Activated CD8-positive, alpha-beta memory T cell treated with anti-CD3 and anti-CD28 coated beads, Interleukin-2, amount 50 U/mL, for 1 hour (primary cell): Measurements from ENCODE around the gene KRT86.

Experiments used
- DNase-seq: peaks from one replicate; pipeline ENCODE4 v3.0.0-alpha.2; 2020; ENCODE audit errors: extremely low read depth

Gene KRT86

DNA sequence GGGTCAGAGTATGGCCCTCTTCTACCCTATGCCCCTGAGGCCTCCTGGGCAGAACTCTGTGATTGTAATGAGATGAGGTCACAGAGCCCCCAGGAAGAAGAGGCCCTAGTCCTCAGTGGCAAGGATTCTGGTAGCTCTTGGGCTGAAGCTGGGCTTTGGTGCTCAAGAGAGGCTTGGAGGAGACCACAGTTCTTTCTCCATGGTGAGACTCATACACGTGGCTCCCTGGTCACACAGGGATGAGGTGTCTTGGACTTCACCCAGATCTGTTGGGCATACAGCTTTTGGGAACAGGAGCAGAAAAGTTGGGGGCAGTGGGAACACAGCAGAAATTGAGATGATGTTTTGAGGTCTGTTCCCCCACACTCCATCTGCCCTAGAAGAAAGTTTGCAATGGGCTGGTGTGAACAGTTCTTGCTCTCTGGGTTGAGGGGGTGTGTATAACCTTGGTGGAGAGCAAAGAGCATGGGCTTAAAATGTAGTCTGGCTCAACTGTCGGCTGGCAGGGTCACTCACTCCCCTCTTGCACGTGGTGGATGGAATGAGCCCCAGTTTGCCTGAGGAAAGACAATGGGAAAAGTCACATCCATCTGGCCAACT, at the start of gene KRT86:
TSS of gene KRT86 (plus strand) at position 125 of the 600 bp plus-strand sequence. CDS start 27,272 bp downstream, outside the sequence.
- no peak for DNase-seq

DNA sequence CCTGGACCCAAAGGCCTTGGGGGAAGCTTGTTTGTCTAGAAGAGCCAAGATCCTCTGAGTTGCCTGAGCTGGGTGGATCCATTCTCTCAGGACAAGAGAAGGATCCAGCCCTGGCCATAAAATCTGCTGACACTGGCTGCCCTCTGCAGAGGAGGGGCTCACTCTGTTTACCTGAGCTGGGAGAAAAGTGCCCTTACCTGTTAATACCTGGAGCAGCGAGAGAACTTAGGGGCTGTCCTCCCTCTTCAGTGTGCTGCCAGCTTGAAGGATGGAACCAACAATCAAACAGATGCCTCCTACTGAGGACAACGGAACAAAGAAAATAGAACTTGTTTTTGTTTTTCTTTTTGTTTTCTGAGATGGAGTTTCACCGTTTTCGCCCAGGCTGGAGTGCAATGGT, 48.7 kb upstream of the KRT86 start:
- no peak for DNase-seq

DNA sequence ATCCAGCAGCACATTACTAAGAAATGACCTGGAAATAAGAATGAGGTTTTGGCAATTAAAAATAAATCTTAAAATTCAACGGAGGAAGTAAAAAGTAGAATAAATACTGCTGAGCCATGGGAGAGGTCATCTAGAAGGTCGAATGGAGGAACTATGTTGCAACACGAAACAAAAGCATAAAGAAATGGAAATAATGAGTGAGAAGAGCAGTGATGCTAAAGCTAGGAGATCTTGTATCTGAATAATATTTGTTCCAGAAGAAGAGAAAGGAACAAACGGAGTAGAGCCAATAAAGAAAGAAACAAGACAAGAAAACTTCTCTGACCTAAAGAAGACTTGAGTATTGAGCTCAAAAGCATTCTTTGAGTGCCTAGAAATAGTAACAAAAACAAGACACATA, 48.0 kb upstream of the KRT86 start:
- DNase-seq, result no peak

DNA sequence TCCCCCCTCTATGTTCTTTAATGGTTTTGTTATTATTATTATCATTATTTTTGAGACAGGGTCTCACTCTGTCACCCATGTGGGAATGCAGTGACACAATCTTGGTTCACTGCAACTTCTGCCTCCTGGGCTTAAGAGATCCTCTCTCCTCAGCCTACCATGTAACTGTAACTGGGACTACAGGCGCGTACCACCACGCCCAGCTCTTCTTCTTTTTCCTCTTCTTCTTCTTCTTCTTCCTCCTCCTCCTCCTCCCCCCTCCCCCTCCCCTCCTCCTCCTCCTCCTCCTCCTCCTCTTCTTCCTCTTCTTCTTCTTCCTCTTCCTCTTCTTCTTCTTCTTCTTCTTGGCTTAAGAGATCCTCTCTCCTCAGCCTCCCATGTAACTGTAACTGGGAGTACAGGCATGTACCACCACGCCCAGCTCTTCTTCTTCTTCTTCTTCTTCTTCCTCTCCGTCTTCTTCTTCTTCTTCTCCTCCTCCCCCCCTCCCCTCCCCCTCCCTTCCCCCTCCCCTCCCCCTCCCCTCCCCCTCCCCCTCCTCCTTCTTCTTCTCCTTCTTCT, 46.8 kb upstream of the KRT86 start:
- no peak for DNase-seq

DNA sequence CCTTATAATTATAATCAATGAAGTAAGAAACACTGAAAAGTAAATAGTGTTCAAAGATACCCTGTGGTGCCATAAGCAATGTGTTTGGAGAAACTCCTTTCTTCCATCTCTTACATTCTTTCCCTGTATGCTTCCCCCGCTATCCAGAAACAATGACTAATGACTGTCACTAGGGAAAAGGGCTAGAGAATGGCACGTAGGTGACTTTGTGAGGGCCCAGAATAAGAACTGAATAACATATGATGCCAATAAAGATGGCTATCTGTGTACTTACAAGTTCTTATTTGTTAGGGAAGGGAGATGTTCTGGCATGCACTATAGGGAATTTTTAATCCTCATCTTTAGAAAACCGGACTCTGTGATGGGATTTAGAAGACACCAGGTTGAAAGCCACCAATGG, 46.1 kb upstream of the KRT86 start:
- DNase-seq, result no peak

DNA sequence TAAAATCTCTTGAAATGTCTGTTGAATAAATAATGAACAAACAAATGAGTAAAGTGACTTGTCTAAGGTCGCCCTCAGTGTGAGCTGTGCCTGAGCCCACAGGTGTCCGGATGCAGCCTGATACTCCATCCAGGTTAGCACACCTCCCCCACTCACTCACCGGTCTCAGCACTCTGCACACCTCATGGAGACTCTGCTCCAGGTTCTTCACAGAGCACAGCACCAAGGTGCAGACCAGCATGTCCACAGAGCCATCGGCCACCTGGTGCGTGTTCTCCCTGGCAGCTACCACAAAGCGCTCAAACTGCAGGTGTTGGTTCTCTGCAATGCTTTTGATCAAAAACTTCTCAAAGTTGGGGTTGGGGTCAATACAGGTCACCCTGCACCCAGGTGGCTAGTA, 45.5 kb upstream of the KRT86 start:
- DNase-seq, result no peak

DNA sequence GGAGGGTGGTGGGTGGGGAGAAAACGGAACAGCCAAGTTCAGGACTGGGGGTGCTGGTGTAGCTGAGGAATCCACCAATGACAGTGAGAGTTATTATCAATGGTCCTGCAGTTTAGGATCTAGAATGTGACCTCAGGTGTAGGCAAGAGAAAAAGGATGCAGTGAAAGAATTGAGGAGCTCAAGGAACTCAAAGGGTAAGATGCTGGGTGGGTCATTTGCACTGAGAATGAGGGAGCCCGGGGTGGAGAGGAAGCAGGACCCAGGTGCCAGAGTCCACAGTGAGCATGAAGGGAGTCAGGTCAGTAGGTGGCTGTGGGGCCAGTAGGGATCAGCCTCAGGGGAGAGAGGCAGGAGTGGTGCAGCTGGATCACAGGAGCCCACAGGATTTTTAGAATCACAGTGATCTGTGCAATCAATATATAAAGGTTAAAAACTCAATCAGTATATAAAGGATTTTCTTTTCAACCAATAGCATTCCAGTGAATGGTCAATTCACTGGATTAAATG, 44.6 kb upstream of the KRT86 start:
- no peak for DNase-seq

DNA sequence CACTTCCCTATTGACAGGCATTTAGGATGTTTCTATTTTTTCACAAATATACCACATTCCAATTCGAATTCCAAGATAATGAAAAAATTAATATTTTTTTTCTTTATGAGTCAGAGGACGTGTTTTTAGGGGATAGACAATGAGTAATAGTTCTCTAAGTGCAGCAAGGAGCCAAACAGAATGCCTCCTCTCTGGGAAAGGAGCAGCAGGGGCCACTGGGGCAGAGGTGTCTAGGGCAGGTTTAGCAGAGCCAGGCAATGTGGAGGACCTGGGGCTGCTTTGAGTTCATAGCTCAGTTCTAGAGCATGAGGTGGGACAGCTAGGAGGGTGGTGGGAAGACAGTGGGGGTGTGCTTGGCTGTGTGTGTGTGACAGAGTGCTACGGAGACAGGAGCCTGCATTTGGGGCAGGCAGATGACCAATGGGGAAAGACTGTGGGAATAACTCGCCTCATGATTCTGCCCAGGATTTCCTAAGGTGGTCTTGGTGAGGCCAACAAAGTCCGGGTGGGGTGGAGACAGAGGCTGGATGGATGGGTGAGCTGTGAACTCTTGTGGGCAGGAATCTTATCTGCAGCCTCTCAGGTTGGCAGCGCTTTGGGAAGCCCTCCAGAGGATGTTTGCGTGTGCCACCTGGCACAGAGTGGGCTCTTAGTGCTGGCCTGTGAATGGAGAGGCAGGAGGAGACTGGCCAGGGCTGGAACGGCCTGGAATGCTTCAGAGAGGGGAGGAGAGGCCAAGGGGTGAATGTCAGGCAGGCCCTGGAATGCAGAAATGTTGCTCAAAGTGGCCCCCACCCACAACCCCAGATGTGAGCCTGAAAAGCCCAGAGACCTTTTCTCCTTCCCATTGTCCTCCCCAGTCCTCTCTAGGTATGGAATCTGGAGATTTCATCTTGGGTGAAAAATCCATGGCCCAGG, 43.8 kb upstream of the KRT86 start:
- DNase-seq, result no peak

DNA sequence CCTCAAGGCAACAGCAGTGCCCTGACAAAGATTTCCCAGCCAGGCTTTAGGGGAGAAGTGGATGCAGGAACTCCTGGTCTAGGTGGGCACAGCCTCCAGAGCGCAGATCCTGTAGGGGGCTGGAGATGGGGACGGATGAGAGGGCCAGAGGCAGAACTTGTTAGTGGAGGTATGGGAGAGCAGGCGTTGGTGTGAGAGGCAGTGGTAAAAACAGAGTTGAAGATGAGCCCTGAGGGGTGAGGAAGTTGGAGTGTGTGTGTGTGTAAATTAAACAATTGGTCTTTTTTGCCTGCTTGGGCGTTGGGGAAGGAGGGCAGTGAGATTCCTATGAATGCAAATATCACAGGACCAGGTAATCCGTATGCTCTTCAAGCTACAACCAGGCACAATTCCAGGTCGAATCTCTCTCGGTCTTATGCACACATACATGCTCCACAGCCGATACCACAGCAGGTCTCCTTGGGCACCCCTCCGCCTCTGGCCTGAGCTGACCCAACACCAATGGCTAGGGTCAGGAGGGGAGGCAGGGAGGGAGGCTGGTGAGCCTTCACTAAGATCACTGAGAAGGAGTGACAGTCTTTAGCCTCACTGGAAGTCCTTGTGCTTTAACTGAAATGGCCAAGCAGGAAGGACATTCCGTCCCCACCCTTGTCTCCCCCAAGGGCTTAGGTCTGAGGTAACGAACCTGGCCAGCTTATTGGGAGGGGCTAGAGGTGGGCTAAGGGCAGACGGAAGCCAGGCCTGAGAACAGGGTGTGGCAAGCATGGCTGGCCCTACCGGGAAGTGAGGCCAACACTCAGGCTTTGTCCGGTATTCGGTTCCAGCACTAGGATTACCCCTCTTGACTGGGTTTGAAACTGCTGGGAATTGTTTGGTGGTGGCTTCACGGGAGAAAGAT, 42.9 kb upstream of the KRT86 start:
- DNase-seq, result no peak

DNA sequence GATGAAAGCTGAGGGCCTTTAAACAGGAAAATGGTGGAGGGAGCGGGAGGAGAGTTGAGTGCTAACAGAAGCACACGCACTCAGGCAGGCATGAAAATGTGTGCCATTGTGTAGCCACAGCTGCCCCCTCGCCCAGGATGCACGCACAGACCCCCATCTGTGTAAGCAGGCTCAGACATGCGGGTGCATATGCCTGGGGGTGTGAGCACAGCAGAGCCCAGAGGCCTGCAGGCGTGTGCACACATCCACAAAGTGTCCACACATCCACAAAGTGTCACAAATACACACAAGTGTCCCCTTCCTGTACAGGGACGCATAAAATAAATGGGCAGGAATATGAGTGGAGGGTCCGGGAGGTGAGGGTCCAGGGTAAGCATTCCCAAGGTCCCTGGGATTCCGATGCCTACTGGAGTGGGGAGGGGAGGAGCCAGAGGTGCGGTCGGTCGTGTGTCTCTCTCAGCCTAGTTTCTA, 42.2 kb upstream of the KRT86 start:
- DNase-seq, result no peak

DNA sequence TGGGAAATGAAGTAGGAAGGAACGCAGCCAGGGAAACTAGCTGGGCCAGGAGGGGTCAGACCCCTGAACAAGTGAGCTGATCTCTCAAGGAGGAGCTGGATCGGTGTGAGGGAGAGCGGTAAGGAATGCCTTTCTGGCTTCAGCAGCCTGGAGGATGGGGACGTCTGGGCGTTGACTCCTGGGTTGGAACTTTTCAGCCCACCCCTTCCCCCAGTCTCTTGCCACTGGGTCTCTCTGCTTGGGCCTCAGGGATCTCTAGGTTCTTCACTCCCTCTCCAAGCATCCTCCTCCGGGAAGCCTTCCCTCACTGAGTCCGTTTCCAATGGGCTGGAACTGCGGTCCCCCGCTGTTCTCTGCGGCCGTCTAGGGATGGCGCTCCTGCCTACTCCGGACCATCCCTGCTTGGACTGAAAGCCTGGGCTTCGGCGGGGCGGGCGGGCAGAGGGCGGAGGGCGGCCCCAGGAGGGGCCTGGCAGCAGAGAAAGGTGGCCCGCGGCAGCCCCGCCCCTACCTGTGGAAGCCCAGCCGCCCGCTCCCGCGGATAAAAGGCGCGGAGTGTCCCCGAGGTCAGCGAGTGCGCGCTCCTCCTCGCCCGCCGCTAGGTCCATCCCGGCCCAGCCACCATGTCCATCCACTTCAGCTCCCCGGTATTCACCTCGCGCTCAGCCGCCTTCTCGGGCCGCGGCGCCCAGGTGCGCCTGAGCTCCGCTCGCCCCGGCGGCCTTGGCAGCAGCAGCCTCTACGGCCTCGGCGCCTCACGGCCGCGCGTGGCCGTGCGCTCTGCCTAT, 41.6 kb upstream of the KRT86 start, which contains the start of gene KRT7:
TSS of gene KRT7 (plus strand) at position 570 of the 788 bp plus-strand sequence. CDS start at position 624, 54 bp downstream.
- no peak for DNase-seq

DNA sequence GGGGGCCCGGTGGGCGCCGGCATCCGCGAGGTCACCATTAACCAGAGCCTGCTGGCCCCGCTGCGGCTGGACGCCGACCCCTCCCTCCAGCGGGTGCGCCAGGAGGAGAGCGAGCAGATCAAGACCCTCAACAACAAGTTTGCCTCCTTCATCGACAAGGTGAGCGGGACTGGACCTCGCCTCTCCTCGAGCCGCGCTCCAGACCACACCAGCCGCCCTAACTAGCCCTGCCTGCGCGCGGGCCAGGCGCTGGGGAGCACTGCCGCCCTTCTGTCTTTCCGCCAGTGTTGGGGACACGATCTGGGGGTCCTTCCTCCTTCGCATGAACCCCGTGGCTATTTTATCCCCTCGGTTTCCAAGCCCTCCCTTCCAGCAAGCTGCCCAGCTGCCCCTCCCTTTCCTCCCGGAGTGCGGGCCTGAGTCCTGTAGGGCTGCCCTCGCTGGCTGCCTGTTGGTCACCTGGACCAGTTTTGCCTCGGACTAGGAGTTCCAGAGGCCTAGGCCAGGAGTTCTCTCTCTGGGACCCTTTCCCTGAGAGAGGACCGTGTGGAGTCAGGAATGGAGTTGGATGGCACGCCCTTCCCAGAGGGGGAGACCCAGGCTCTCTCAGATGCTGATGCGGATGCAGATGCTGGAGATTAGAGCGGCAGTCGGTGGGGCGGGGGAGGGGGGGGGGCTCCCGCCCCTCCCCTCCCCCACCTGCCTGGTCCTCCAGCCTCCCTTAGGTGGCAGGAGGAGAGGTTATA, 40.8 kb upstream of the KRT86 start:
- DNase-seq, result no peak

DNA sequence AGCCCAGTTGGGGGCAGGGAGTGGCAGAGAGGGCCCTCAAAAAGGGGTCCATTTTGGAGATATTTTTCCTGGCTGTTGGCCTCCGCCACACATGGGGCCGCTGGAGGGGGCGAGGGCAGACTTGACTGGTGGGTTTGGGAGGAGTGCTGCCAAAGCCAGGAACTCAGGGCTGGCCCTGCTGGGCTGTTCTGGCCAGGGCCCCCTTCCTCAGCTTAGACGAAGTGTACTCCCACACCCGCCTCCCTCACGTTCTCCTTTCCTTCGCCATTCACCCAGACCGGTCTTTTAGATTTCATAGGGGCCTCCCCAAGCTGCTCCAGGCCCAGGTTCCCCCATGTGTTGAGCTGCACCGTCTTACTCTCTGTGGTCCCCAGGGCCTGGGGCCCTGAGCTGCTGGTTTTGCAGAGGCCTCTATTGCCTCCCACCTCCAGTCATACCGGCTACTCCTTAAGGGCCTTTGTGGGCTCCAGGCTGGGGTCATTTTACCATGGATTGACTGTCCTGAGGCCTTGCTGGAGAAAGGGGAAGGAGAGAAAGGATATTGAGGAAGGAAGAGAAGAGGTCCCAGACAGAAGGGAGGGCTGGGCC, 40.1 kb upstream of the KRT86 start:
- no peak for DNase-seq

DNA sequence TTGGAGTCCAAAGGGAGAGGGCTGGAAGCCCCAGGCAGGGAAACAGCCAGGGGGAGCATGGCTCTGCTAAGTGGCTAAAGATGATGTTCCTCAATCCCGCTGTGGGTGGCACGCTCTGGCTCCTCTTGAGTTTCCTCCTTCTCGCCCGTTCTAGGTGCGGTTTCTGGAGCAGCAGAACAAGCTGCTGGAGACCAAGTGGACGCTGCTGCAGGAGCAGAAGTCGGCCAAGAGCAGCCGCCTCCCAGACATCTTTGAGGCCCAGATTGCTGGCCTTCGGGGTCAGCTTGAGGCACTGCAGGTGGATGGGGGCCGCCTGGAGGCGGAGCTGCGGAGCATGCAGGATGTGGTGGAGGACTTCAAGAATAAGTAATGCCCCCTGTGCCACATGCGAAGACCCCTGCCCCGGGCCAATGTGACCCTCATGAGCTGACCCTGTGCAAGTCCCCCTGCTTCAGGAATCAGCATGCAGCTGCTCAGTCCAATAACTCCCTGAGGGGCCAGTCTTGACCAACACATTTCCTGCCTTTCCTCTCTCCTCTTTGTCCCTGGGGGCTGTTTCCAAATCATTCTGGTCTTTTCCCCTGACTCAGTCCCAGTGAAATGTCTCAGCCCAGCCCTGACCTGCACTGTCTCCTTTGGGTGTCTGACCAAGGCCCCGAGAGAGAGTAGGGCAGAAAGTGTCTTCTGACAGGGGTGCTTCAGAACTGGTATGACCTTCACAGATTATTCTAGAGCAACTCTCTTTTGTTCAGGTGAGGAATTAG, 39.3 kb upstream of the KRT86 start:
- no peak for DNase-seq

DNA sequence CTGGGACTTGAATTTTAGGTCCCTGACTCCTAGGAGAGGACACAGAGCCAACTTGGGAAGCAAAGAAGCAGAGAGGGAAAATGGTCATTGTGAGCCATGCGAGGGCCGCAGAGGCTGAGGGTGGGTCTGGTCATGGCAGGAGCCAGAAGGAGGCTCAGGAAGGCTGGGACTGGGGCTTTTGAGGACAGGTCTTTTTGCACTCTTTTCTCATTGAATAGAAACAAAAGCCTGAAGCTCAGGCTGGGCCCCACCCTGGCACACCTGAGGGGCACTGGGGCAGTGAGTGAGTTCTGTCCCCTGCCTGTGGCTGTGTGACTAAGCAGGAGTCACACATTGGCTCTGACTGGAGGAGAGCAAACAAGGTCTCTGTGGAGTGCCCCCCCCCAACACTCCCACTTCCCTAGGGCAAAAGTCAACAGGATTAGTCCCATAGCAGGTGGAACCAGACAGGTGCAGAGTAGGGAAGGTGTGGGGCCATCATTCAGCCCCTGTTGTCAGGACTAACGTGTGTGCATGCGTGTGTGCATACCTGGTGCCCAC, 38.6 kb upstream of the KRT86 start:
- no peak for DNase-seq

DNA sequence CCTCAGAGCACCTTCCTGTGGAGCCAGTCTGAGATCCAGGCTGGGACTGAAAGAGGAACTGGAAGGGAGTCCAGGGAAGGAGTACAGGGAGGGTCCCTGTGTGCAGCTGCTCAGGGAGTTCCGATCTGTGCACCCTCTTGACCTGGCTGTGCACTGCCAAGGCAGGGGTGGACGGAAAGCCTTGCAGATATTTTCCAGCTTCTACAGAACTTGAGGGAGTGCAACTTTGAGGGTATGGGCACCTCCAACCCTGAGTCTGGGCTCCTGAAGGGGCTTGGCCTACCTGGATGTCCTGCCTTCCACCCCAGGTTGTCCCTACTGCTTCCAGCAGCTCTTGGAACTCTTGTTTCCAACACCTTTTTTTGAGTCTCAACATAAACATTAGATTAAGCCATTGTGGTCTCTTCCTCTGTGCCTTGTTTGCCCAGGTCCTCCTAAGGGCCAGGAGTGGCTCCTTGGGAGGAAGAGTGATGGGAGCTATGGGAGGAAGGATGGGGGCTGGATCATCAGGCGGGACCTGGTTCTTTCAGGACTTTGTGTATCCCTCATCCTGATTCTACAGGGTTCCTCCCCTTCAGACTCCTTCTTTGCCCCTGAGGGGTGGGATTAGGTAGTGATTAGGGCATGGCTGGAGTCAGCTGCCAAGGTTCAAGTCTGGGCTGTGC, 37.9 kb upstream of the KRT86 start:
- DNase-seq, result no peak

DNA sequence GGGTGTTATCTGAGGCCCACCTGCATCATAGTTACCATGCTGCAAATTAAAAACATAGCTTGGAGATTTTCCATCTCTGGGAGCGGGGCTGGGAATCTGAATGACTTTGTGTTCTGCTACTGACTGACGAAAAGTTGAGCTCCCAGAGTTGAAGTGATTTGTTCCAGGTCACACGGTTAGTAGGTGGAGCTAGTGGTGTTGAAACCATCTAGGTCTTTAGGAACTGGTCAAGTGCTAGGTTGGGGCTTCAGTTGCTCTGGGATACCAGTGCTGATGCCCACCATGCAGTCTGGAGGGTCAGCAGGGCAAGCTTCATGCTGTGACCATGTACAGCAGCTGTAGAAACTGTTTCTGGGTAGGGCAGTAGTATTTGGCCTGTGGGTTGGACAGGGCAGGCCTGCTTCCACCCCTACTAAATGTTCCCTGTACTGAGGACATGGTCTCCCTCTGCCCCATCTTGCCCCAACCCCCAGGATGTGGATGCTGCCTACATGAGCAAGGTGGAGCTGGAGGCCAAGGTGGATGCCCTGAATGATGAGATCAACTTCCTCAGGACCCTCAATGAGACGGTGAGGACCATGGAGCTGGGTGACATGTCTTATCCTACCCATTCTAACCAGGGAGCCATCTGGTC, 36.1 kb upstream of the KRT86 start:
- no peak for DNase-seq
